Tibial nerve (tissue), 4 donors: ENCODE measurements around the gene SMOC1.

Source experiments
- EP300 ChIP-seq, 2 donors: sonication (generic); formaldehyde crosslinking; IDR thresholded peaks; one replicate each; pipeline ENCODE4 v1.6.1; 2017; ENCODE audit warnings: antibody characterized with exemption in 2 of 2, mild to moderate bottlenecking in 1 of 2
- POLR2A ChIP-seq, 2 donors: fragments of 450-650 bp; IDR thresholded peaks; one replicate each; pipeline ENCODE4 v1.6.1; 2017; ENCODE audit warnings: antibody characterized with exemption in 2 of 2, mild to moderate bottlenecking in 2 of 2, moderate library complexity in 2 of 2
- TF ChIP-seq, protein P1 (sequence below), 5 experiments: fragments of 200-600 bp in 3 of 5; fragments of 450-650 bp in 2 of 5; sonication (generic) in 3 of 5; IDR thresholded peaks; one replicate each; pipeline ENCODE4 v1.5.1; 2016 to 2019; ENCODE audit warnings: antibody characterized with exemption in 5 of 5, mild to moderate bottlenecking in 3 of 5, moderate library complexity in 2 of 5

DNA sequence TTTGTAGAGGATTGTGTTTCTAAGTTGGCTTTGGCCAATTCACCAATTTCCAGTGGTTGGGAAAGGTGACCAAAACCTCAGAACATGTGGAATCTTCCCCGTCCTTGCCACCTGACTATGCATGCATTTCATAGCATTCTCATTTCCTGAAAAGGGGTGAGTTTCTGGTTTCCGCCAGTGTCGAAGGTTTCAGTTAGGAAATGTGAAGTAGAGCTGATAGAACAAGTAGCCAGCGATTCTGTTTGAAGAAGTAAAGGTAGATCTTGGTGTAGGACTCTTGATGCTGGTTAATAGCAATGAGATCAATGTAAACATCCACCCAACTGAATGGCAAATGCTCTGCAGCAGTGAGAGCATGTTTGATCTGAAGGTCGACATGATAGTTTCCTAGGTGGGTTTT lies 15.9 kb downstream of the SMOC1 start:
- TF ChIP-seq, protein P1, sequence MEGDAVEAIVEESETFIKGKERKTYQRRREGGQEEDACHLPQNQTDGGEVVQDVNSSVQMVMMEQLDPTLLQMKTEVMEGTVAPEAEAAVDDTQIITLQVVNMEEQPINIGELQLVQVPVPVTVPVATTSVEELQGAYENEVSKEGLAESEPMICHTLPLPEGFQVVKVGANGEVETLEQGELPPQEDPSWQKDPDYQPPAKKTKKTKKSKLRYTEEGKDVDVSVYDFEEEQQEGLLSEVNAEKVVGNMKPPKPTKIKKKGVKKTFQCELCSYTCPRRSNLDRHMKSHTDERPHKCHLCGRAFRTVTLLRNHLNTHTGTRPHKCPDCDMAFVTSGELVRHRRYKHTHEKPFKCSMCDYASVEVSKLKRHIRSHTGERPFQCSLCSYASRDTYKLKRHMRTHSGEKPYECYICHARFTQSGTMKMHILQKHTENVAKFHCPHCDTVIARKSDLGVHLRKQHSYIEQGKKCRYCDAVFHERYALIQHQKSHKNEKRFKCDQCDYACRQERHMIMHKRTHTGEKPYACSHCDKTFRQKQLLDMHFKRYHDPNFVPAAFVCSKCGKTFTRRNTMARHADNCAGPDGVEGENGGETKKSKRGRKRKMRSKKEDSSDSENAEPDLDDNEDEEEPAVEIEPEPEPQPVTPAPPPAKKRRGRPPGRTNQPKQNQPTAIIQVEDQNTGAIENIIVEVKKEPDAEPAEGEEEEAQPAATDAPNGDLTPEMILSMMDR (IDR thresholded peaks at IDR 0.05) = no peak
- TF ChIP-seq POLR2A (IDR thresholded peaks at IDR 0.05) = no peak
- TF ChIP-seq EP300 (IDR thresholded peaks at IDR 0.05) = no peak
